ENCODE measurements around the gene MRPL40. TPM values are rescaled to one million over a fixed set of nuclear protein-coding genes. Genes with fewer than 3 reads are reported as not detected.
A peak's percentile ranks its signal among the peaks of the same experiment; 100 is the strongest.

The MRPL40 gene
- total RNA-seq, 2 experiments from 2014 or later, result 10.7 to 11.3 TPM

GRCh38 chr22:19472233-19472632 is 39.9 kb downstream of the MRPL40 start:
- no peak for TF ChIP-seq CTCF (IDR thresholded peaks at IDR 0.05)
- Mint-ChIP-seq H3K27me3 (no peaks in the 10 kb centered on the region), H3K4me1 (ENCODE audit: low read depth) (peaks cover 11% of the 10 kb centered on the region), H3K27ac (no peak overlapping the region), H3K4me3 (no peak overlapping the region), H3K9me3 (no peaks in the 10 kb centered on the region), H3K36me3 (ENCODE audit: low read depth) (peaks cover 85% of the 10 kb centered on the region)
- peaks cover 87% of the 10 kb centered on the region for H3K36me3 ChIP-seq (ENCODE audit: insufficient read depth, low read length)
- no peak for ATAC-seq (ENCODE audit: poor library complexity)
- no peaks in the 10 kb centered on the region for H3K27me3 ChIP-seq (ENCODE audit: control insufficient read depth in 1 of 2, insufficient read depth in 2 of 2, low read length in 2 of 2)
- H3K4me3 ChIP-seq (ENCODE audit: low read length), result no peak overlapping the region
- ChIA-PET CTCF (no interaction called here), POLR2A (no interaction called here)
- no peak overlapping the region for H3K27ac ChIP-seq (ENCODE audit: low read depth in 1 of 2, low read length in 2 of 2)
- intact Hi-C loops (cut with DNase I, micrococcal nuclease), result loop anchor here in 1 of 2 experiments (10.0 kb wide), 1 partner anchor 327 kb away; the partner anchor contains the start of gene ESS2
- H3K4me1 ChIP-seq (ENCODE audit: insufficient read depth, low read length), result peaks cover 8% of the 10 kb centered on the region
- DNase-seq, result no peak
- H3K9me3 ChIP-seq (ENCODE audit: control insufficient read depth in 1 of 2, insufficient read depth in 1 of 2, low read length in 2 of 2), result no peaks in the 10 kb centered on the region

- Histone ChIP-seq H3K36me3 (ENCODE audit: insufficient read depth, low read length) (peaks cover 73% of the 10 kb centered on the region), H3K9me3 (ENCODE audit: control insufficient read depth in 1 of 2, insufficient read depth in 1 of 2, low read length in 2 of 2) (no peaks in the 10 kb centered on the region), H3K27ac (ENCODE audit: low read depth in 1 of 2, low read length in 2 of 2) (no peak overlapping the region), H3K4me1 (ENCODE audit: insufficient read depth, low read length) (peaks cover 16% of the 10 kb centered on the region), H3K27me3 (ENCODE audit: control insufficient read depth in 1 of 2, insufficient read depth in 2 of 2, low read length in 2 of 2) (no peaks in the 10 kb centered on the region), H3K4me3 (ENCODE audit: low read length) (no peak overlapping the region)
- H3K27ac Mint-ChIP-seq, result no peak overlapping the region
- ATAC-seq (ENCODE audit: poor library complexity) (no peak), DNase-seq (no peak)
- H3K36me3 Mint-ChIP-seq (ENCODE audit: low read depth), result peaks cover 72% of the 10 kb centered on the region
- no peak overlapping the region for H3K4me3 Mint-ChIP-seq
- no peak for TF ChIP-seq CTCF (IDR thresholded peaks at IDR 0.05)
- H3K27me3 Mint-ChIP-seq, result no peaks in the 10 kb centered on the region
- ChIA-PET CTCF (interaction anchor here (1.7 kb wide), 1 partner anchor 156 kb away, joined by 5 read pairs; no protein-coding TSS in a partner anchor), POLR2A (no interaction called here)
- H3K9me3 Mint-ChIP-seq, result no peaks in the 10 kb centered on the region
- intact Hi-C loops (cut with DNase I, micrococcal nuclease), result loop anchor here in 1 of 2 experiments (10.0 kb wide), 1 partner anchor 329 kb away; the partner anchor contains the start of gene ESS2
- peaks cover 22% of the 10 kb centered on the region for H3K4me1 Mint-ChIP-seq (ENCODE audit: low read depth)
Measured at GRCh38 chr22:19473578-19473977, 41.2 kb downstream of the MRPL40 start.

- POLR2A ChIA-PET, result no interaction called here
- Histone ChIP-seq H3K36me3 (ENCODE audit: insufficient read depth, low read length) (peaks cover 50% of the 10 kb centered on the region), H3K9me3 (ENCODE audit: control insufficient read depth in 1 of 2, insufficient read depth in 1 of 2, low read length in 2 of 2) (no peaks in the 10 kb centered on the region), H3K27me3 (ENCODE audit: control insufficient read depth in 1 of 2, insufficient read depth in 2 of 2, low read length in 2 of 2) (no peaks in the 10 kb centered on the region), H3K4me3 (ENCODE audit: low read length) (no peak overlapping the region), H3K27ac (ENCODE audit: low read depth in 1 of 2, low read length in 2 of 2) (no peak overlapping the region), H3K4me1 (ENCODE audit: insufficient read depth, low read length) (peaks cover 22% of the 10 kb centered on the region)
- Mint-ChIP-seq H3K9me3 (no peaks in the 10 kb centered on the region), H3K27ac (no peak overlapping the region), H3K4me3 (peak overlapping the region; percentile 46), H3K4me1 (ENCODE audit: low read depth) (peaks cover 31% of the 10 kb centered on the region), H3K36me3 (ENCODE audit: low read depth) (peaks cover 56% of the 10 kb centered on the region), H3K27me3 (no peaks in the 10 kb centered on the region)
- intact Hi-C loops (cut with DNase I, micrococcal nuclease), result loop anchor here (2.0 to 10.0 kb wide), 6 partner anchors 44 to 331 kb away; partner anchors contain the start of genes ESS2 (in 1 of the 2), HIRA (in 1 of the 2), MRPL40 (in 1 of the 2) and SLC25A1 (in 1 of the 2)
- CTCF ChIA-PET, result interaction anchor here (0.7 to 1.8 kb wide), 2 partner anchors 111 to 154 kb away, joined by 4 to 13 read pairs; no protein-coding TSS in a partner anchor
- ATAC-seq (ENCODE audit: poor library complexity), result no peak
- no peak for DNase-seq
- TF ChIP-seq CTCF (IDR thresholded peaks at IDR 0.05), result no peak
Measured at GRCh38 chr22:19476023-19476422, 43.7 kb downstream of the MRPL40 start.
